Lower leg skin (tissue), 4 donors: Measurements from ENCODE around the gene SRSF5. TPM values are rescaled to one million over a fixed set of nuclear protein-coding genes. Genes with fewer than 3 reads are reported as not detected.
"Not testable (repeated sequence)": the region's sequence is repeated elsewhere in the genome, so short reads cannot be mapped to it uniquely, and the experiment has no call there.

ENCODE experiments used
- DNase-seq, 2 donors: peaks; one replicate each; pipeline ENCODE4 v3.0.0-alpha.2; 2019; ENCODE audit warnings: low spot score in 2 of 2
- H3K4me3 ChIP-seq: fragments of 200-600 bp; sonication (generic); 2 replicates; pipeline ENCODE4 v1.5.1; 2017; ENCODE audit warnings: mild to moderate bottlenecking, low read depth; ENCODE audit not compliant: poor library complexity, severe bottlenecking
- POLR2A ChIP-seq, 2 donors: fragments of 450-650 bp; IDR thresholded peaks; one replicate each; pipeline ENCODE4 v1.6.1; 2016 to 2017; ENCODE audit warnings: antibody characterized with exemption in 2 of 2, mild to moderate bottlenecking in 1 of 2, moderate library complexity in 1 of 2
- WGBS, 2 donors: methylation state at CpG; one replicate each; pipeline ENCODE4 v1.1.5; 2018; 5-methylcytosine and 5-hydroxymethylcytosine counted together
- intact Hi-C: fragments of 100-400 bp; cut with DNase I; formaldehyde crosslinking; loops from one replicate; pipeline ENCODE4 v1.15.0; 2023; ENCODE audit warnings: low total_unique reads
- total RNA-seq, 4 donors: library from RNA; depleted of rRNA; stranded (reverse); fragments of >200 nt; gene quantifications; one replicate each; pipeline ENCODE4 v1.1.0, GENCODE V29; 2016
- TF ChIP-seq, protein P1 (sequence below), 3 donors: fragments of 450-650 bp; IDR thresholded peaks; one replicate each; pipeline ENCODE4 v1.5.1; 2016; ENCODE audit warnings: antibody characterized with exemption in 3 of 3, mild to moderate bottlenecking in 3 of 3, moderate library complexity in 2 of 3

SRSF5 gene
- 100 to 1,000 TPM; 297 to 612 (median 380) TPM for total RNA-seq

DNA sequence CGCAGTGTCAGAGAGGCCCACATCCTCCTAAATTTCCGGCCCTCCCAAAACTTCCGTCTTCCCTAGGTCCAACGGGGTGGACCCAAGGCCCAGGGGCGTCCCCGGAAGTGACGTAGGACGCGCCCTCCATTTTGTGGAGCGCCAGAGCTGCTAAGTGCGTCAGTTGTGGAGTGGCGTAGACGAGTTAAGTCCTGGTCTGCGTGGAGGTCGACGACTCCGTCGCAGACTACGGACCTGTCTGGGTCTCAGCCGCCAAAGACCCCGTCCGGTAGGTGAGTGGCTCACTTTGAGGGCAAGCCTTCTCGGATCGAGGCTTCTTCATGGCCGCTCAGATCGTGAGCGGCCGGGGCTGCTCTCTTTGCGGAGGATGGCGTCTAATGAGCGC lies at the start of gene SRSF5:
Gene SRSF5, plus strand, starts transcription at position 159 of the 385 bp plus-strand sequence. CDS start 1,015 bp downstream, outside the sequence.
- intact Hi-C loops: no loop called here
- peak; percentile 97 to 99 for DNase-seq
- TF ChIP-seq POLR2A (IDR thresholded peaks at IDR 0.05): peak in 1 of 2 donors; percentile 99
- TF ChIP-seq, protein P1, sequence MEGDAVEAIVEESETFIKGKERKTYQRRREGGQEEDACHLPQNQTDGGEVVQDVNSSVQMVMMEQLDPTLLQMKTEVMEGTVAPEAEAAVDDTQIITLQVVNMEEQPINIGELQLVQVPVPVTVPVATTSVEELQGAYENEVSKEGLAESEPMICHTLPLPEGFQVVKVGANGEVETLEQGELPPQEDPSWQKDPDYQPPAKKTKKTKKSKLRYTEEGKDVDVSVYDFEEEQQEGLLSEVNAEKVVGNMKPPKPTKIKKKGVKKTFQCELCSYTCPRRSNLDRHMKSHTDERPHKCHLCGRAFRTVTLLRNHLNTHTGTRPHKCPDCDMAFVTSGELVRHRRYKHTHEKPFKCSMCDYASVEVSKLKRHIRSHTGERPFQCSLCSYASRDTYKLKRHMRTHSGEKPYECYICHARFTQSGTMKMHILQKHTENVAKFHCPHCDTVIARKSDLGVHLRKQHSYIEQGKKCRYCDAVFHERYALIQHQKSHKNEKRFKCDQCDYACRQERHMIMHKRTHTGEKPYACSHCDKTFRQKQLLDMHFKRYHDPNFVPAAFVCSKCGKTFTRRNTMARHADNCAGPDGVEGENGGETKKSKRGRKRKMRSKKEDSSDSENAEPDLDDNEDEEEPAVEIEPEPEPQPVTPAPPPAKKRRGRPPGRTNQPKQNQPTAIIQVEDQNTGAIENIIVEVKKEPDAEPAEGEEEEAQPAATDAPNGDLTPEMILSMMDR (IDR thresholded peaks at IDR 0.05): no peak
- 0% methylated on average over 26 to 31 of the region's 31 CpGs for WGBS, 2 donors
- peak within 1 kb of the TSS; percentile 90 for H3K4me3 ChIP-seq

DNA sequence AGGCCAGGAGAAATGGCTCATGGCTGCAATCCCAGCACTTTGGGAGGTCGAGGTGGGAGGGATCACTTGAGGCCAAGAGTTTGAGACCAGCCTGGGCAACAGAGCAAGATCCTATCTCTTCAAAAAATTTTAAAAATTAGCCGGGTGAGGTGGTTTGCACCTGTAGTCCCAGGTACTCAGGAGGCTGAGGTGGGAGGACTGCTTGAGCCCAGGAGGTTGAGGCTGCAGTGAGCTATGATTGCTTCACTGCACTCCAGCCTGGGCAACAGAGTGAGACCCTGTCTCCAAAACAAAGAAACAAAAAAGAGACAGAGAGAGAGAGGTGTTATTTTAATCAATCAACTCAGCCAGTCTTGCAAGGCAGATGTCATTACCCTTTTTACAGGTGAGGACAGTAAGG lies 48.3 kb upstream of the SRSF5 start:
- 71 to 83% methylated on average over 2 of the region's 2 CpGs for WGBS, 2 donors
- DNase-seq, H3K4me3 ChIP-seq, intact Hi-C loops: not testable (repeated sequence)

DNA sequence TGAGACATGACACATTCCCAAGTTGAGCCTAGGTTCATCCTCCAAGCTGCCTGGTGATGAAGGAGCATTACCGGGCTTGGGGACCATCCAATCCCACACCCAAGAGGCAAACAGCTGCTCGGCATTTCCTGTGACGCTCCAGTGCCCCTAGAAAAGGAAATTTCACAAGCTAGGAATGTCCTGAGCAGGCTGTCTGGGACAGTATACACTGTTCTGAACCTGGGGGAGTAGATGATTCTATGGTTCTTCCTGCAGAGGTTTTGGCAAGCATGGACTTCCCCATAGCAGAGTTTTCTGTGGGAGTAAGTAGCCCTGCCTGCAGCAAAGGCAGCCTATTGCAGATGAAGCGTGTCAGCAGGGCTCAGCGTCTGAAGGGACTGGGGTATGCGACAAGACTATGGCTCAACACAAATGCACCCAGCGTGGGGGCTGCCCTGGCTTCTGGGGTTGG lies 47.4 kb upstream of the SRSF5 start:
- no peak for DNase-seq
- intact Hi-C loops: no loop called here
- no peak overlapping the region for H3K4me3 ChIP-seq
- TF ChIP-seq POLR2A (IDR thresholded peaks at IDR 0.05): no peak
- TF ChIP-seq, protein P1 (IDR thresholded peaks at IDR 0.05): no peak
- 58 to 59% methylated on average over 7 of the region's 7 CpGs for WGBS, 2 donors

DNA sequence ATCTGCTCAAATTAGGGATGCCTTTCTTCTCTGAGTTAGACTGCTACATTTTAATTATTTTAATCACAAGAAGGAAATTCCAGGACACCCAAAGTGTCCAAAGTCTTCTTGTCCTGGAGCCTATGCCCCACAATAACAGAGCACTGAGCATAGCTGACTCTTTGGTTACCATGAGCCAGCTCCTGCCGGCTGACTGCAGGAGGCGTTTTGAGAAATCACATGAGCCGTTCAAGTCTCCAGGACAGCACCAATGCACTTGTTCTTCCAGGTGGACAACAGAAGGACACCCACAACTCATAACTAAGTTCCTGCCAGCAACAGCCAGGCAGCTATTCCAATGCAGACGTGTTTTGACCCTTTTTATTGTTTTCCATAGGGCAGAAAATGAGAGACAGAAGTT lies 46.0 kb upstream of the SRSF5 start:
- no peak for DNase-seq
- TF ChIP-seq POLR2A (IDR thresholded peaks at IDR 0.05): no peak
- TF ChIP-seq, protein P1 (IDR thresholded peaks at IDR 0.05): no peak
- 72 to 79% methylated on average over 4 of the region's 4 CpGs for WGBS, 2 donors
- intact Hi-C loops: no loop called here
- H3K4me3 ChIP-seq: no peak overlapping the region

DNA sequence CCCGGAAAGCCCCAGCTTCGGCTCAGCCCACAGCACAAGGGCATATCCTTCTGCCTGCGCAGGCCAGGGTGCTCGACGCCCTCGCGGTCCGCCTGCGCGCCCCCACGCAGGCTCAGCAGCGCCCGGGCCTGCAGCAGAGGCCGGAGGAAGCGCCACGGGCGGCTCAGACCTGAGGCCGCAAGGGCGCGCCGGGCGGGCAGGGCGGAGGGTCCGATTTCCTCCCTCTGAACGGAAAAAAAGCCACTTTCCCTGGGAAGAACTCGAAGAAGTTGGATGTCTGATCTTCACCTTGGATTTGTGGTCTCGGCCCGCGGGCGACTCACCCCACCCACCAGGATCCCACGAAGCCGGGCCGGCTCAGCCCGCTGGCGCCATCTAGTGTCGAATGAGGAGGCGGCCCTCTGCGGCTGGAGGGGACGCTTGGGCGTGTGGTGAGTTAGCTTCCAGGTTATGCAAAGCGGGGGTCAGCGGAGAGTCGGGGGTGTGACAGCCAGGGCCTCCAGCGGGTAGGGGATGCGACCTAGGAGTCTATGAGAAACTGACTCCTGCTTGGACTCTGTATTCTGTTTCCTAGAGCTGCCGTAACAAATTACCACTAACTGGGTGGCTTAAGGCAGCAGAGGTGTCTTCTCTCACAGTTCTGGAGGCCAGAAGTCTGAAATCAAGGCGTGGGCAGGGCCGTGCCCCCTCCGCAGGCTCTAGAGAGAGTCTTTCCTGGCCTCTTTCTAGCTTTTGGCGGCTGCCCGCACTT lies 40.0 kb upstream of the SRSF5 start:
- TF ChIP-seq POLR2A (IDR thresholded peaks at IDR 0.05): no peak
- TF ChIP-seq, protein P1 (IDR thresholded peaks at IDR 0.05): peak in 1 of 3 donors; percentile 82

DNA sequence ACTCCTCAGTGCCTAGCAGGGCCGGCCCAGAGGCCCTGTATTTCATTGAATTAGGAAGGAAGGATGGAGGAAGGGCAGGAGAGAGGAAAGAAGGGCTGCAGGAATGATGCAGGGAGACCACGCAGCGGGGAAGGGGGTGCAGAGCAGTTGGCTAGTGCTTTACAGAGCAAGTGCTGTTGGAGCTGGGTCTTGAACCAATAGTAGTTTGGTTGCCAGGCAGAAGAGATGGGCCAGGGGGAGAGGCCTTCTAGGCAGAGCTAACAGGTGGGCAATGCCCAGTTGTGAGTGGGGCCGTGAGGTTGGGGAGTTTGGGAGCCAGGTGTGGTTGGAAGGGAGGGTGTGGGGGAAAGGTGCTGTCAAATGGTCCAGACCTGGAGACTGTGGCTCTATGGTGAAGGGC lies 39.1 kb upstream of the SRSF5 start:
- intact Hi-C loops: loop anchor here (5.0 kb wide), 2 partner anchors 126 to 141 kb away; no protein-coding TSS in a partner anchor
- no peak overlapping the region for H3K4me3 ChIP-seq
- no peak for TF ChIP-seq POLR2A (IDR thresholded peaks at IDR 0.05)
- TF ChIP-seq, protein P1 (IDR thresholded peaks at IDR 0.05): no peak
- DNase-seq: peak in 1 of 2 donors; percentile 64
- WGBS, 2 donors: 78 to 84% methylated on average over 4 of the region's 4 CpGs

More for the DNA sequence above, 40.0 kb upstream of the SRSF5 start:
- intact Hi-C loops: loop anchor here (5.0 kb wide), 2 partner anchors 125 to 140 kb away; no protein-coding TSS in a partner anchor
- 3 to 4% methylated on average over 36 to 45 of the region's 51 CpGs for WGBS, 2 donors
- H3K4me3 ChIP-seq: no peak overlapping the region
- DNase-seq: peak; percentile 68 to 97

DNA sequence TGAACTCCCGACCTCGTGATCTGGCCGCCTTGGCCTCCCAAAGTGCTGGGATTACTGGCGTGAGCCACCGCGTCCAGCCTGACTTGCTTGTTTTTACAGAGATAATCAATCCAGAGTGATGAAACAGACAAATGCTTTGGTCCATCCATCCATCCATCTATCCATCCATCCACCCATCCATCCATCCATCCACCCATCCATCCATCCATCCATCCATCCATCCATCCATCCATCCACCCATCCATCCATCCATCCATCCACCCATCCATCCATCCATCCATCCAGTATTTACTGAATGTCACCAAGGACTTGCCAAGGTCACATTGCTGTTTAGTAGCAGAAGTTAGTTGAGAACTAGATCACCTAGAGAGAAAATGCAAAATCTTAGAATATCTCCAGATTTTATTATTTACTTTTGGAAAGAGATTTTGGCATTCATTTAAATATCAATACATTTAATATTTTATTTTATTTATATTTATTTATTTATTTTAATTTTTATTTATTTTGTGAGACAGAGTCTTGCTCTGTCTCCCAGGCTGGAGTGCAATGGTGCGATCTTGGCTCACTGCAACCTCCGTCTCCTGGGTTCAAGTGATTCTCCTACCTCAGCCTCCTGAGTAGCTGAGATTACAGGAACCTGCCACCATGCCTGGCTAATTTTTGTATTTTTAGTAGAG lies 34.9 kb upstream of the SRSF5 start:
- intact Hi-C loops, H3K4me3 ChIP-seq, DNase-seq: not testable (repeated sequence)
- 94 to 99% methylated on average over 8 of the region's 8 CpGs for WGBS, 2 donors

DNA sequence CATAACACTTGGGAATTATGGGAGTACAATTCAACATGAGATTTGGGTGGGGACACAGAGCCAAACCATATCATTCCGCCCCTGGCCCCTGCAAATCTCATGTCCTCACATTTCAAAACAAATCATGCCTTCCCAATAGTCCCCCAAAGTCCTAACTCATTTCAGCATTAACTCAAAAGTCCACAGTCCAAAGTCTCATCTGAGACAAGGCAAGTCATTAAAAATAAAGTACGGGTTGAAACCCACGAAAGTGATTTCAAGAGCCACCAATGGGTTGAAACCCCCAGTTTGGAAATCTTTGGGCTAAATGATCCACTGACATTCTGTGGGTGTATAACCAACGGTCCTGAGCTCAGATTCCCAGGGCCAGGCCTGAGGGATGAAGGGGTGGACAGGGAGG lies 30.5 kb upstream of the SRSF5 start:
- intact Hi-C loops, H3K4me3 ChIP-seq: not testable (repeated sequence)
- 89 to 90% methylated on average over 4 of the region's 4 CpGs for WGBS, 2 donors
- DNase-seq: peak in 1 of 2 donors; percentile 61
